OCI-M1 (cell line): ENCODE measurements around the gene IL11.

Experiments
- DNase-seq: peaks from one replicate; lab custom pipeline; 2025; lab: John Stamatoyannopoulos, UW

IL11 gene

DNA sequence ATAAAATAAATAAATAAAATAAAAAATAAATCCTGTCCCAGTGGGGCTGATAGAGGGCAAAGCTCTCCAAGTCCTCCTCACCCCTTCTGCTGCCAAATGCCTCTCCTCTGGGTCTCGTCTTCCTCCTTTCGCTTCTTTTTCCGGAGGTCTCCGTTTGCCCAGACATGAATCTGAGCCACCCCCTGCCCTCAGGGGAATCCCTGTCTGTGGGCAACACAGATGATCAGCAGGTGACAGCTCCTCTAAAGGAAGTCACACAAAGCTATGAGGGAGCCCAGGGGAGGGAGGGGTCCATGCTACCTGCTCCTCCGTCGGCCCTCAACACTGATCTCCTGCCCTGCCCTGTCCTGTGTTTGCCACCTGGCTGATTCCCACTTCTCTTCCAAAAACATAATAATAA lies 45.6 kb downstream of the IL11 start:
- DNase-seq: no peak

DNA sequence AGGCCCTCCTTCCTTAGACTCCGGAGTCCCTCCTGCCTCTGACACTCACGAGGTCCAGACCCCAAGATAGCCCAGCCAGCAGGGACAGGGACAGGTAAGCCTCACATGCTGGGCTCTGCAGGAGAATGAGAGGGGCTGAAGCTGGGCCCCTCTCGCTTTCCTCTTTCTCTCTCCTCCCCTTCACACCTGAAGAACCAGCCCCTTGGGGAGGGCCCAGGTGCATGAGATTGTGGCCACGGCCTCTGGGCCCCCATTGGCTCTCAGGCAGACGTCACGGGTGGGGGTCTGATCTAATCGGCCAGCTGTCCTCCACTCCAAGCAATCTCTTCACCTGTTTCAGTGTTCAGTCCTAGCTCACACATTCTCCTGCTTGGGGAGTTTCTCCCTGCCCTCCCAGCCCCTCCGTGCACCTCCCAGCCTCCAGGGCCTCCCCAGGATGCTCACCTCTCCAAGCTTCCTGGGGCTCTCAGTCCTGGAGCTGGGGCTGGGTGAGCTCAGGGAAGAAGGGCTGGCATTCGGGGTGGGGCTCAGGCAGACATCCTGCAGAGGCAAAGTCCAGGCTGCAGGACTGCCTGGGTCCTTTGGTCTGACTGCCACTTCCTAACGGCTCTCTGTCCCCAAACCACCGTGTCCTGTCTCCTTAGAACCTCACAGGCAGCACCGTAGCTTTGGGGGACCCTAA lies 47.9 kb downstream of the IL11 start:
- no peak for DNase-seq

DNA sequence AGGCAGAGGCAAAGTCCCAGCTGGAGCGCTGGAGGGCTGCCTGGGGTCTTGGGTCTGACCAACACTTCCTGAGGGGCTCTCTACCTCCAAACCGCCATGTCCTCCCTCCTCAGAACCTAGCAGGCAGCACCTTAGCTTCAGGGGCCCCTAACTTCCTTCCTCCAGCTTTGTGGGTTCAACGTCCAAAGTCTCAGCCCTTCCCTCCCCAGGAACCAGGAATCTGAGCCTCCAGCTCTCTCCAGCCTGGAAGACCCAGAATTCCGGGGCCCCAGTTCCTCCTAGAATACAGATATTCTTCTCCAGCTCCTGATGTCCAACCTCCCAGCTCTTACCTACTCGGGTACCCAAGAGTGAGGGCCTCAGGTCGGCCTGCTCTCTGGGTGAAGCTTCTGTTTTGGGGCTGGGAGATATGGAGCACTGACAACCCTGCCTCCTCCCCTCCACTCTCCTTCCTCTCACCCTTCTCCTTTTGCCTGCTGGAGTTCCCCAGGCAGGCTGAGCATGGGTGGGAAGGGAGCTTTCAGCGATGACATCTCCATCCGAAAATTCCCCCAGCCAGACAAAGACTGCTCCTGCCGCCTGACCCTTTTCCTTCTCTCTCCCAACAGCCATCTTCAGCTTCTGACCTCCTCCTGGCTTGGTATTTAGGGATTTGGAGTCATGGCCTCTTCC lies 48.7 kb downstream of the IL11 start:
- DNase-seq: no peak

DNA sequence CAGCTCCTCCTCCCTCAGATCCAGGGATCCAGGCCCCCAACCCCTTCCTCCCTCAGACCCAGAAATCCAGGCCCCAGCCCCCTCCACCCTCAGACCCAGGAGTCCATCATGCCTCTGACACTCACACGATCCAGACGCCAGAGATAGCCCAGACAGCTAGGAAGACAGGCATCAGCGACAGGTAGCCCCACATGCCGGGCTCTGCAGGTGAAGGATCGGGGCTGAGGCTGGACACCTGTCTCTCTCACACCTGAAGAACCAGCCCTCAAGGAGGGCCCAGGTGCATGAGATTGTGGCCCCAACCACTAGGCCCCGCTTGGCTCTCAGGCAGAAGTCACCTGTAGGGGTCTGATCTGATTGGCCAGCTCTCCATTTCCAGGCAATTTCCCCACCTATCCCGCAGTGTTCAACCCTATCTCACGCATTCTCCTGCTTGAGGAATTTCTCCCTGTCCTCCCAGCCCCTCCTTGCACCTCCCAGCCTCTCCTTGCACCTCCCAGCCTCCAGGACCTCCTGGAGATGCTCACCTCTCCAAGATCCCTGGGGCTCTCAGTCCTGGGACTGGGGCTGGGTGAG lies 49.3 kb downstream of the IL11 start:
- DNase-seq: no peak

DNA sequence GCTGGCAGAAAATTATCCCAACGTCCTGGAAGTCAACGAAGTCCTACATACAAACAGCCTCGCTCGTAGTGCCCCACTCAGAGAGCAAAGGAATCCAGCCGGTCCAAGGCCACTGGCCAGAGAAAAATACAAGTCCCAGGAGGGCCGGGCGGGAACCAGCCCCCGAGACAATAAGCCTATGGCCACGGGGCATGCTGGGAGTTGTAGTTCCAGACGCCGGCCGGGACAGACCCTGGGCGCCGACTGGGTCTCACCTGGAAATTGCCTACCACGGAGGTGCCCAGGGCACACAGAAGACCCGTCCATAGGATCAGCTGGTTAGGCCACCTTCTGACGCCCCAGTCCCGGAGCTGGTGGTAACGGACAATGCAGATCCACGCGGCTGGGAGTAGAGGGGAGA lies 50.5 kb downstream of the IL11 start:
- DNase-seq: no peak

DNA sequence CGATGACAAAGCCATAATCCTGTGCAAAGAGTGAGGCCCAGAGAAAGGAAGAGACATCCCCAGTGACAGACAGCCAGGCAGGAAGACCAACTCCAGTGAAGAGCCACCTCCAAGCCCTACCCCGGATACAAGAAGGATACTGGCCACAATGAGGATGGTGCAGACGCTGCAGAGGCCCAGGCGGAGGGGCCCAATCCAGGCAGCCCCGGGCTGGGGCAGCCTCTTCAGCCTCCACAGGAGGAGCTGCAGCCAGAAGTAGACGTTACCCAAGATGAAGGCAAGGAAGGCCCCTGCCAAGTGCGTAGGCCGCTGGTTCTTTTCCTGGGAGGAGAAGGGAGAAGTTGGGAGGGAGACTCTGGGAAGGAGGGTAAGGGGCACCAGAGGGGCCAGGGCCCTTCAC lies 53.6 kb downstream of the IL11 start:
- no peak for DNase-seq

DNA sequence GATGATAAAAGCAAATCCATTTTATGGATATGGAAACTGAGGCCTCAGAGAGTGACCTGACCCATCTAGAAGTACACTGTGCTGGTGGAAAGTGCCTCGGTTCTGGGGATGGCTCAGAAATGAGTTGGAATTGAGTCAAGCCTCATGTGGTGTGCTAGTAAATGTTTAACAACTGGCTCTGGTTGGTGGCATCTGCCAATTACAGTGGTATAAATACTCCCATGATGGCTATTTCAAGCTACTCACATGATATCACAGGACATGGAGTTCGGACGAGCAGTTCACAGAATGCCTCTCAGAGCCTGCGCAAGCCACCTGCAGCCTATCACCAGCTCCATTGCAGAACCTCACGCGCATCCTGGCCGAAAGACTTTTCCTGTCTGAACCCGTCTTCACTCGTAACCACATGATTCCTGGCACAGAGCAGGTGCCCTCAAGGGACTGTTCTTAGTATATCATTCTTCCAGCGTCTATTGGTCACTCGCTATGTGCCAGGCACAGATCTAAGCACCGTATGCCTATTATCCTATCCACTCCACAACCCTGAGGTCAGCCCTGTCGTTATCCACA lies 54.2 kb downstream of the IL11 start:
- DNase-seq: no peak

DNA sequence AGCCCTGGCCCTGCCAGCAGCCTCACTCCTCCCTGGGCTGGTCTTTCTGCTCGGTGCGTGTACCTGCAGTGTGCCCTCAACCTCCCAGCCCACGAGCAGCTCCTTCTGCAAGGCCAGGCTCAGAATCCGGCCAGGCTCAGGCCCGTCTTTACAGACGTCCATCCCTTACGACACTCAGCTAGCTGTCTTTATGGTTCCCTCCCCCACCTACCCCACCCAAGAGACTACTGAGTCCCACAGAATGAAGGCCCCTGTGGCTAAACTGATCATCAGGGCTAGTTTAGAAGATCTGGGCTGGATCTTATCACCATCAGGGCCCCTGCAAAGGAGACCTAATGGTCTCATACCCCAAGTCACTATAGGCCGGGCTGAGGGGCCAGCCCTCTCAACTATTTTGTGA lies 55.9 kb downstream of the IL11 start:
- DNase-seq: no peak
